Body of pancreas (tissue), 4 donors: ENCODE measurements around the gene TUSC1.

Experiments
- POLR2A ChIP-seq, 3 donors: fragments of 450-650 bp; IDR thresholded peaks; one replicate each; pipeline ENCODE4 v1.6.1; 2016; ENCODE audit warnings: antibody characterized with exemption in 3 of 3, mild to moderate bottlenecking in 2 of 3
- TF ChIP-seq, protein P1 (sequence below), 7 experiments: fragments of 450-650 bp in 4 of 7; fragments of 200-600 bp in 3 of 7; sonication (generic) in 3 of 7; IDR thresholded peaks; one replicate each; pipeline ENCODE4 v1.5.1; 2016 to 2019; ENCODE audit warnings: antibody characterized with exemption in 7 of 7

GRCh38 chr9:25724424-25724823 lies 46.2 kb upstream of the TUSC1 start:
- TF ChIP-seq POLR2A (IDR thresholded peaks at IDR 0.05), result no peak
- TF ChIP-seq, protein P1, sequence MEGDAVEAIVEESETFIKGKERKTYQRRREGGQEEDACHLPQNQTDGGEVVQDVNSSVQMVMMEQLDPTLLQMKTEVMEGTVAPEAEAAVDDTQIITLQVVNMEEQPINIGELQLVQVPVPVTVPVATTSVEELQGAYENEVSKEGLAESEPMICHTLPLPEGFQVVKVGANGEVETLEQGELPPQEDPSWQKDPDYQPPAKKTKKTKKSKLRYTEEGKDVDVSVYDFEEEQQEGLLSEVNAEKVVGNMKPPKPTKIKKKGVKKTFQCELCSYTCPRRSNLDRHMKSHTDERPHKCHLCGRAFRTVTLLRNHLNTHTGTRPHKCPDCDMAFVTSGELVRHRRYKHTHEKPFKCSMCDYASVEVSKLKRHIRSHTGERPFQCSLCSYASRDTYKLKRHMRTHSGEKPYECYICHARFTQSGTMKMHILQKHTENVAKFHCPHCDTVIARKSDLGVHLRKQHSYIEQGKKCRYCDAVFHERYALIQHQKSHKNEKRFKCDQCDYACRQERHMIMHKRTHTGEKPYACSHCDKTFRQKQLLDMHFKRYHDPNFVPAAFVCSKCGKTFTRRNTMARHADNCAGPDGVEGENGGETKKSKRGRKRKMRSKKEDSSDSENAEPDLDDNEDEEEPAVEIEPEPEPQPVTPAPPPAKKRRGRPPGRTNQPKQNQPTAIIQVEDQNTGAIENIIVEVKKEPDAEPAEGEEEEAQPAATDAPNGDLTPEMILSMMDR (IDR thresholded peaks at IDR 0.05), result no peak
